Thyroid gland (tissue), 4 donors: ENCODE data around the gene FAM120AOS.

Experiments
- POLR2A ChIP-seq, 2 donors: fragments of 450-650 bp; IDR thresholded peaks; one replicate each; pipeline ENCODE4 v1.6.1; 2017; ENCODE audit warnings: antibody characterized with exemption in 2 of 2, mild to moderate bottlenecking in 2 of 2, moderate library complexity in 1 of 2
- TF ChIP-seq, protein P1 (sequence below), 6 experiments: fragments of 200-600 bp in 3 of 6; fragments of 450-650 bp in 3 of 6; sonication (generic) in 3 of 6; IDR thresholded peaks; one replicate each; pipeline ENCODE4 v1.5.1; 2016 to 2019; ENCODE audit warnings: antibody characterized with exemption in 6 of 6, mild to moderate bottlenecking in 2 of 6, inconsistent platforms in 1 of 6, moderate library complexity in 1 of 6

DNA sequence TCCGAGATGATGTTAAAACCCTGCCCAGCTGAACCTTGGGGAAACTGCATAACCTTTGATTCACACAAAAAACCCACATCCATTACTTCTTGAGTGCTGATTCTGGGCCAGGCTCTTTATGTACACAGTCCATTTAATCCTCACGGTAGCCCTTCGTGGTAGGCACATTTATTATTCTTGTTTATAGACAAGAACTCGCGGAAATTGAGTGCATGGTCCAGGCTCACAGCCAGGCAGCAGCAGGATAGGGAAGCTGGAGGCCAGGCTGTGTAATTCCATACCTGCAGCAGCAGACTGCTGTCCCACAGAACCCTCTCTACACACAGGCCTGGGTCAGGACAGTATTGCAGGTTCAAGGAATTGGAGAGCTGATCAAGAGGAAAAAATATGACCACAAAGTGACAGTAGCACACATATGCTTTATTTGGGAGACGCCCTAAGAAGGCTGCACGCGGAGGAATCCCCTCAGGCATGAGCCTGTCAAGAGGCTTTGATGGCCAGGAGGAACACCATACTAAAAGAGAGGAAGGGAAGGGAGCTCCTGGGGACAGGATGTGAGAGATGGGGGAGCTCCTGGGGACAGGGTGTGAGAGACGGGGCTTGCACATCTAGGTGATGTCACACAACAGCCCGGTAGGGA is 30.3 kb downstream of the FAM120AOS start:
- TF ChIP-seq, protein P1, sequence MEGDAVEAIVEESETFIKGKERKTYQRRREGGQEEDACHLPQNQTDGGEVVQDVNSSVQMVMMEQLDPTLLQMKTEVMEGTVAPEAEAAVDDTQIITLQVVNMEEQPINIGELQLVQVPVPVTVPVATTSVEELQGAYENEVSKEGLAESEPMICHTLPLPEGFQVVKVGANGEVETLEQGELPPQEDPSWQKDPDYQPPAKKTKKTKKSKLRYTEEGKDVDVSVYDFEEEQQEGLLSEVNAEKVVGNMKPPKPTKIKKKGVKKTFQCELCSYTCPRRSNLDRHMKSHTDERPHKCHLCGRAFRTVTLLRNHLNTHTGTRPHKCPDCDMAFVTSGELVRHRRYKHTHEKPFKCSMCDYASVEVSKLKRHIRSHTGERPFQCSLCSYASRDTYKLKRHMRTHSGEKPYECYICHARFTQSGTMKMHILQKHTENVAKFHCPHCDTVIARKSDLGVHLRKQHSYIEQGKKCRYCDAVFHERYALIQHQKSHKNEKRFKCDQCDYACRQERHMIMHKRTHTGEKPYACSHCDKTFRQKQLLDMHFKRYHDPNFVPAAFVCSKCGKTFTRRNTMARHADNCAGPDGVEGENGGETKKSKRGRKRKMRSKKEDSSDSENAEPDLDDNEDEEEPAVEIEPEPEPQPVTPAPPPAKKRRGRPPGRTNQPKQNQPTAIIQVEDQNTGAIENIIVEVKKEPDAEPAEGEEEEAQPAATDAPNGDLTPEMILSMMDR (IDR thresholded peaks at IDR 0.05) = no peak
- no peak for TF ChIP-seq POLR2A (IDR thresholded peaks at IDR 0.05)
